BE2C (cell line): ENCODE results near the gene C8A.

Experiments
- DNase-seq: peaks from one replicate; pipeline ENCODE4 v3.0.0-alpha.2; 2020
- H3K27me3 ChIP-seq: fragments of 250-450 bp; sonication (Bioruptor Pico); 2 replicates; pipeline ENCODE4 v1.5.1; 2020; ENCODE audit warnings: mild to moderate bottlenecking
- H3K36me3 ChIP-seq: fragments of 250-450 bp; sonication (Bioruptor Pico); 2 replicates; pipeline ENCODE4 v1.5.1; 2020; ENCODE audit warnings: mild to moderate bottlenecking
- H3K4me1 ChIP-seq: fragments of 250-450 bp; sonication (Bioruptor Pico); 2 replicates; pipeline ENCODE4 v1.5.1; 2020
- H3K4me3 ChIP-seq: 2 replicates; pipeline ENCODE4 v1.5.1; 2011; ENCODE audit warnings: low read depth, low read length
- H3K9me3 ChIP-seq: fragments of 250-450 bp; sonication (Bioruptor Pico); 2 replicates; pipeline ENCODE4 v1.5.1; 2020
- CTCF ChIP-seq: IDR thresholded peaks from 2 replicates; pipeline ENCODE4 v1.5.1; 2012; ENCODE audit warnings: mild to moderate bottlenecking, low read depth, low read length

The C8A gene

GRCh38 chr1:56844545-56845136 is 10.0 kb upstream of the C8A start:
- no peaks in the 10 kb centered on the region for H3K36me3 ChIP-seq
- no peaks in the 10 kb centered on the region for H3K27me3 ChIP-seq
- no peak overlapping the region for H3K4me3 ChIP-seq
- no peaks in the 10 kb centered on the region for H3K9me3 ChIP-seq
- TF ChIP-seq CTCF = no peak
- DNase-seq = no peak
- H3K4me1 ChIP-seq = no peaks in the 10 kb centered on the region

GRCh38 chr1:56845343-56845742 is 9.3 kb upstream of the C8A start:
- Histone ChIP-seq H3K9me3 (no peaks in the 10 kb centered on the region), H3K36me3 (no peaks in the 10 kb centered on the region), H3K4me3 (no peak overlapping the region), H3K27me3 (no peaks in the 10 kb centered on the region), H3K4me1 (no peaks in the 10 kb centered on the region)
- TF ChIP-seq CTCF = no peak
- DNase-seq = no peak

- no peaks in the 10 kb centered on the region for H3K36me3 ChIP-seq
- no peaks in the 10 kb centered on the region for H3K27me3 ChIP-seq
- no peak for TF ChIP-seq CTCF
- H3K4me3 ChIP-seq = no peak overlapping the region
- H3K4me1 ChIP-seq = no peaks in the 10 kb centered on the region
- H3K9me3 ChIP-seq = no peaks in the 10 kb centered on the region
- no peak for DNase-seq
These were observed 4.8 kb upstream of the C8A start for GRCh38 chr1:56849750-56850149.

GRCh38 chr1:56850411-56850810 is 4.2 kb upstream of the C8A start:
- Histone ChIP-seq H3K4me3 (no peak overlapping the region), H3K27me3 (no peaks in the 10 kb centered on the region), H3K9me3 (no peaks in the 10 kb centered on the region), H3K4me1 (no peaks in the 10 kb centered on the region), H3K36me3 (no peaks in the 10 kb centered on the region)
- no peak for TF ChIP-seq CTCF
- DNase-seq = no peak

GRCh38 chr1:56850922-56851321 is 3.7 kb upstream of the C8A start:
- H3K27me3 ChIP-seq = no peaks in the 10 kb centered on the region
- no peak for TF ChIP-seq CTCF
- H3K36me3 ChIP-seq = no peaks in the 10 kb centered on the region
- H3K4me1 ChIP-seq = no peaks in the 10 kb centered on the region
- H3K4me3 ChIP-seq = no peak overlapping the region
- H3K9me3 ChIP-seq = no peaks in the 10 kb centered on the region
- DNase-seq = no peak

- H3K4me1 ChIP-seq = no peaks in the 10 kb centered on the region
- H3K9me3 ChIP-seq = no peaks in the 10 kb centered on the region
- TF ChIP-seq CTCF = no peak
- H3K27me3 ChIP-seq = no peaks in the 10 kb centered on the region
- DNase-seq = no peak
- H3K4me3 ChIP-seq = no peak overlapping the region
- no peaks in the 10 kb centered on the region for H3K36me3 ChIP-seq
These were observed 2.1 kb upstream of the C8A start for GRCh38 chr1:56852476-56852875.
